SU-DHL-6 (cell line): ENCODE data around the gene REN.

Experiments used
- EZH2phosphoT487 ChIP-seq: fragments of 200-600 bp; sonication (generic), shearing (Covaris generic); conservative IDR thresholded peaks from 2 replicates; pipeline ENCODE4 v1.6.1; 2018; ENCODE audit warnings: mild to moderate bottlenecking, antibody characterized with exemption, low read length, moderate library complexity, mixed read lengths
- TF ChIP-seq, protein P1 (sequence below): fragments of 200-600 bp; sonication (generic); IDR thresholded peaks from one replicate; pipeline ENCODE4 v1.5.1; 2017; ENCODE audit warnings: antibody characterized with exemption, mild to moderate bottlenecking, low read length, moderate library complexity; ENCODE audit not compliant: insufficient read depth, poor library complexity, severe bottlenecking

GRCh38 chr1:204139952-204140351 is 26.2 kb downstream of the REN start:
- TF ChIP-seq, protein P1, sequence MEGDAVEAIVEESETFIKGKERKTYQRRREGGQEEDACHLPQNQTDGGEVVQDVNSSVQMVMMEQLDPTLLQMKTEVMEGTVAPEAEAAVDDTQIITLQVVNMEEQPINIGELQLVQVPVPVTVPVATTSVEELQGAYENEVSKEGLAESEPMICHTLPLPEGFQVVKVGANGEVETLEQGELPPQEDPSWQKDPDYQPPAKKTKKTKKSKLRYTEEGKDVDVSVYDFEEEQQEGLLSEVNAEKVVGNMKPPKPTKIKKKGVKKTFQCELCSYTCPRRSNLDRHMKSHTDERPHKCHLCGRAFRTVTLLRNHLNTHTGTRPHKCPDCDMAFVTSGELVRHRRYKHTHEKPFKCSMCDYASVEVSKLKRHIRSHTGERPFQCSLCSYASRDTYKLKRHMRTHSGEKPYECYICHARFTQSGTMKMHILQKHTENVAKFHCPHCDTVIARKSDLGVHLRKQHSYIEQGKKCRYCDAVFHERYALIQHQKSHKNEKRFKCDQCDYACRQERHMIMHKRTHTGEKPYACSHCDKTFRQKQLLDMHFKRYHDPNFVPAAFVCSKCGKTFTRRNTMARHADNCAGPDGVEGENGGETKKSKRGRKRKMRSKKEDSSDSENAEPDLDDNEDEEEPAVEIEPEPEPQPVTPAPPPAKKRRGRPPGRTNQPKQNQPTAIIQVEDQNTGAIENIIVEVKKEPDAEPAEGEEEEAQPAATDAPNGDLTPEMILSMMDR: no peak
- no peak for TF ChIP-seq EZH2phosphoT487
